ENCODE data around the gene TIAM2. TPM values are rescaled to one million over a fixed set of nuclear protein-coding genes. Genes with fewer than 3 reads are reported as not detected.

The TIAM2 gene
- total RNA-seq, 2 experiments from 2014 or later = 5.4 to 6.2 TPM

DNA sequence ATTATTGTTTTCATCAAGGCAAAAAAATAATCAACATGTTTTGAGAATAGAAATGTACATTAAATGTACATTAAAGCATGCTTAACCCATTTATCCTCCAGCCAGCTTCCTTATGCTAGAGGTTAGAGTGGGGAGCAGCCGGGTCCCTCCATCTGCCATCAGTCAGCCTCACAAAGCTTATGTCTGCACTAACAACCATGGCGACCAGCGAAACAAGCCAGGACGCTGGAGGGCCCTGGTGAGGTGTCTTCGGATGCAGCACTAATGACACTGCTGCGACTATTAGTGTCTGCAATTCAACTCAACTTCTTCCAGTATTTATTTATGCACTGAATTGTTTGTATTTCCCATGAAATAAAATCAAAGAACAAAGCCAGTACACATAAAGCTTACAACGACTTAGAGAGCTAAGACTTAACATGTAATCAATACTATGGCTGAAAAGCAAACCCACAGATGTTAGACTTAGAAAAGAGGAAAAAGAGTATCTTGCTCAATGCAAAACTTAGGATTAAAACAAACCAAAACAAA lies 275.5 kb downstream of the TIAM2 start:
- H3K27ac ChIP-seq (ENCODE audit: low read depth, low read length, poor library complexity, severe bottlenecking) = no peak overlapping the region
- H3K9me2 ChIP-seq (ENCODE audit: insufficient read depth, low read length) = no peaks in the 10 kb centered on the region
- no peak overlapping the region for H3K4me3 ChIP-seq (ENCODE audit: low read depth, low read length, poor library complexity, severe bottlenecking)
- ChIA-PET CTCF (ENCODE audit: unreplicated experiment) (no interaction called here), POLR2A (interaction anchor here (0.7 to 1.2 kb wide), 4 partner anchors 9 to 40 kb away, joined by 3 to 5 read pairs (median 3); no protein-coding TSS in a partner anchor)
- no TSS peak for BruUV-seq (replicated peaks)
- TF ChIP-seq, protein P1, sequence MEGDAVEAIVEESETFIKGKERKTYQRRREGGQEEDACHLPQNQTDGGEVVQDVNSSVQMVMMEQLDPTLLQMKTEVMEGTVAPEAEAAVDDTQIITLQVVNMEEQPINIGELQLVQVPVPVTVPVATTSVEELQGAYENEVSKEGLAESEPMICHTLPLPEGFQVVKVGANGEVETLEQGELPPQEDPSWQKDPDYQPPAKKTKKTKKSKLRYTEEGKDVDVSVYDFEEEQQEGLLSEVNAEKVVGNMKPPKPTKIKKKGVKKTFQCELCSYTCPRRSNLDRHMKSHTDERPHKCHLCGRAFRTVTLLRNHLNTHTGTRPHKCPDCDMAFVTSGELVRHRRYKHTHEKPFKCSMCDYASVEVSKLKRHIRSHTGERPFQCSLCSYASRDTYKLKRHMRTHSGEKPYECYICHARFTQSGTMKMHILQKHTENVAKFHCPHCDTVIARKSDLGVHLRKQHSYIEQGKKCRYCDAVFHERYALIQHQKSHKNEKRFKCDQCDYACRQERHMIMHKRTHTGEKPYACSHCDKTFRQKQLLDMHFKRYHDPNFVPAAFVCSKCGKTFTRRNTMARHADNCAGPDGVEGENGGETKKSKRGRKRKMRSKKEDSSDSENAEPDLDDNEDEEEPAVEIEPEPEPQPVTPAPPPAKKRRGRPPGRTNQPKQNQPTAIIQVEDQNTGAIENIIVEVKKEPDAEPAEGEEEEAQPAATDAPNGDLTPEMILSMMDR (conservative IDR thresholded peaks at IDR 0.05; ENCODE audit: low read length) = no peak
- TF ChIP-seq EZH2phosphoT487 (IDR thresholded peaks at IDR 0.05; ENCODE audit: borderline replicate concordance, low read depth, low read length) = no peak
- H4K20me1 ChIP-seq (ENCODE audit: insufficient read depth, low read length) = no peaks in the 10 kb centered on the region
- H3K79me2 ChIP-seq (ENCODE audit: insufficient read depth, low read depth, low read length) = no peaks in the 10 kb centered on the region
- H3K9me3 ChIP-seq (ENCODE audit: low read length) = no peaks in the 10 kb centered on the region
- H3K4me2 ChIP-seq (ENCODE audit: low read length) = no peak overlapping the region
- peaks cover 81% of the 10 kb centered on the region for H3K36me3 ChIP-seq (ENCODE audit: insufficient read depth, low read length)
- no peak for DNase-seq (ENCODE audit: low spot score)
- H2AFZ ChIP-seq (ENCODE audit: low read length) = no peak overlapping the region
- intact Hi-C loops (cut with micrococcal nuclease; ENCODE audit: unreplicated experiment) = no loop called here
- H3K4me1 ChIP-seq (ENCODE audit: insufficient read depth, low read length, poor library complexity, severe bottlenecking) = no peaks in the 10 kb centered on the region

DNA sequence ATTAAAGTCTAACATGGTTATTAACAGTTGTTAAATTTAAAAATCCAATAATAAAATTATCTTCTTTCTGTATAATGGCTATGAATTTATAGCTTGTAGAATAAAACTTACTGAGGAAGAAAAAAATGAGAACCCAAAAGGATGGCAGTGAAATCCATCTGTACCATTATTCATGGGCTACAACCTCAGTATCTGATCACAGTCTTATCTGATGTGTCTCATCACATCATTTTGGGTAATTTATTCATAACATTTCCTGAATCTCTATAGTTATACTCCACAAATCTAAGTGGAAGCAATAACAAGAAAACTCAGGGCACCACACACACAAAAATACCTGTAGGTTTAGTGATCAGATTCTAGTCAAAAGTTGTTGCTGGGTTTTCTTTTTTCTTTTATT lies 276.0 kb downstream of the TIAM2 start:
- no peak for TF ChIP-seq EZH2phosphoT487 (IDR thresholded peaks at IDR 0.05; ENCODE audit: borderline replicate concordance, low read depth, low read length)
- TF ChIP-seq, protein P1 (conservative IDR thresholded peaks at IDR 0.05; ENCODE audit: low read length) = no peak
- BruUV-seq (replicated peaks) = no TSS peak
- no peak overlapping the region for H3K4me2 ChIP-seq (ENCODE audit: low read length)
- H2AFZ ChIP-seq (ENCODE audit: low read length) = no peak overlapping the region
- no peak overlapping the region for H3K4me3 ChIP-seq (ENCODE audit: low read depth, low read length, poor library complexity, severe bottlenecking)
- ChIA-PET CTCF (ENCODE audit: unreplicated experiment) (no interaction called here), POLR2A (interaction anchor here (0.7 to 1.2 kb wide), 2 partner anchors 9 to 39 kb away, joined by 3 to 5 read pairs; no protein-coding TSS in a partner anchor)
- no peaks in the 10 kb centered on the region for H3K79me2 ChIP-seq (ENCODE audit: insufficient read depth, low read depth, low read length)
- H3K36me3 ChIP-seq (ENCODE audit: insufficient read depth, low read length) = peaks cover 81% of the 10 kb centered on the region
- no peak for DNase-seq (ENCODE audit: low spot score)
- no peaks in the 10 kb centered on the region for H3K9me3 ChIP-seq (ENCODE audit: low read length)
- H3K4me1 ChIP-seq (ENCODE audit: insufficient read depth, low read length, poor library complexity, severe bottlenecking) = no peaks in the 10 kb centered on the region
- no peaks in the 10 kb centered on the region for H4K20me1 ChIP-seq (ENCODE audit: insufficient read depth, low read length)
- intact Hi-C loops (cut with micrococcal nuclease; ENCODE audit: unreplicated experiment) = no loop called here
- H3K9me2 ChIP-seq (ENCODE audit: insufficient read depth, low read length) = no peaks in the 10 kb centered on the region
- H3K27ac ChIP-seq (ENCODE audit: low read depth, low read length, poor library complexity, severe bottlenecking) = no peak overlapping the region

DNA sequence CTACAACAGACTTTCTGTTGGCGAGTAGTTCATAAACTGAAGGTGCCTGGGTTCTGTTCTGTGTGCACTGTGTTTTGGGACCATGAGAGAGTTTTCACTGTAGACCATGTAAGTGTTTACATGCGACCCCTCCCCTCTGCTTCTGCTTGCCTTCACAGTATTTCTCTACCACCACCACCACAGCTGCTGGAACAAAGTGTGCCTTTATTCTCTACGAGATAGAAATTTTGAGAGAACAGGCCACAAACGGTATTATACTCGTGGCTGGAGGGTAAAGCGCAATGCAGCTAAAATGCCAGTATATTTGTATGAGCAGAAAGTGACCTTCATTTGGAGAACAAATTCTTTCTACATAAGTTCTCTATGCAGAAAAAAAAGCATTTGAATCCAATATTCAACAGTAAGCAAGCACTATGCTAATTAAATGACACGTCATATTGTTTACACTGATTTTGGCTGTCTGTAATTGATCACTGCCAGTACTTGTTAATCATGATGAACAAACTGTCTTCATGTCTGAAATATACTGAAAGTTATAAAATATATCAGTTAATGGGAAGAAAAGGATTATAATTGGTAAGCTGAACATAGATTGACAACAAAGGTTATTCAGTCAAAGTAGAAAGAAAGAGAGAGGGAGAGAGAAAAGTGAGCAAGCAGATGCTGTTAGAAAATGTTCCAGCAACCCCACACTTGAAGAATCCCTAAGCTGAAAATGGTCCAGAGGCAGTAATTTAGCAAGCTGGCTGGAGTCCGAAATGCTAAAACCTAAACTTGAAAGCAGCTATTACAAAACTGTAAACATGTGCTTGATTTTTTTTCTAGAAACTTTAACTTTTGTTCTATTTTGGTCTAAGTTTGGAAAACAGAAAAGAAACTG lies 277.5 kb downstream of the TIAM2 start:
- no peak overlapping the region for H3K4me2 ChIP-seq (ENCODE audit: low read length)
- no peaks in the 10 kb centered on the region for H3K9me2 ChIP-seq (ENCODE audit: insufficient read depth, low read length)
- H4K20me1 ChIP-seq (ENCODE audit: insufficient read depth, low read length) = no peaks in the 10 kb centered on the region
- intact Hi-C loops (cut with micrococcal nuclease; ENCODE audit: unreplicated experiment) = no loop called here
- H3K36me3 ChIP-seq (ENCODE audit: insufficient read depth, low read length) = peaks cover 79% of the 10 kb centered on the region
- no peak for TF ChIP-seq EZH2phosphoT487 (IDR thresholded peaks at IDR 0.05; ENCODE audit: borderline replicate concordance, low read depth, low read length)
- TF ChIP-seq, protein P1 (conservative IDR thresholded peaks at IDR 0.05; ENCODE audit: low read length) = no peak
- no peak overlapping the region for H3K27ac ChIP-seq (ENCODE audit: low read depth, low read length, poor library complexity, severe bottlenecking)
- POLR2A ChIA-PET = interaction anchor here (0.9 to 1.3 kb wide), 3 partner anchors 9 to 19 kb away, joined by 3 read pairs; no protein-coding TSS in a partner anchor
- DNase-seq (ENCODE audit: low spot score) = no peak
- no peak overlapping the region for H3K4me3 ChIP-seq (ENCODE audit: low read depth, low read length, poor library complexity, severe bottlenecking)
- no TSS peak for BruUV-seq (replicated peaks)
- CTCF ChIA-PET (ENCODE audit: unreplicated experiment) = no interaction called here
- no peak overlapping the region for H2AFZ ChIP-seq (ENCODE audit: low read length)
- no peaks in the 10 kb centered on the region for H3K79me2 ChIP-seq (ENCODE audit: insufficient read depth, low read depth, low read length)
- no peaks in the 10 kb centered on the region for H3K4me1 ChIP-seq (ENCODE audit: insufficient read depth, low read length, poor library complexity, severe bottlenecking)
- H3K9me3 ChIP-seq (ENCODE audit: low read length) = no peaks in the 10 kb centered on the region
